OCI-LY7 (cell line): ENCODE results near the gene BICRAL. TPM values are rescaled to one million over a fixed set of nuclear protein-coding genes. Genes with fewer than 3 reads are reported as not detected.

Experiments
- BruUV-seq: library from RNA; stranded (reverse); fragments of 400-500 nt; replicated peaks from 2 replicates; lab custom pipeline; 2021; lab: Mats Ljungman, UMichigan
- CTCF ChIA-PET: fragments of 300-600 bp; sonication (Branson Sonifier 250); formaldehyde crosslinking; loops from one replicate; lab custom pipeline; 2022; ENCODE audit warnings: antibody characterized with exemption; ENCODE audit not compliant: unreplicated experiment; lab: Charles Lee
- POLR2A ChIA-PET: fragments of 300-600 bp; sonication (Branson Sonifier 250); formaldehyde crosslinking; loops from one replicate; lab custom pipeline; 2022; ENCODE audit warnings: antibody characterized with exemption; lab: Charles Lee
- DNase-seq: peaks from one replicate; pipeline ENCODE4 v3.0.0-alpha.2; 2015; ENCODE audit warnings: low spot score
- H2AFZ ChIP-seq: fragments of 200-600 bp; sonication (generic), shearing (Covaris generic); 2 replicates; pipeline ENCODE4 v1.6.1; 2014; ENCODE audit warnings: mild to moderate bottlenecking, antibody characterized with exemption, low read length, moderate library complexity
- H3K27ac ChIP-seq: fragments of 200-600 bp; sonication (generic); 2 replicates; pipeline ENCODE4 v1.5.1; 2014; ENCODE audit warnings: mixed run types, low read depth, mild to moderate bottlenecking, moderate library complexity, low read length, inconsistent platforms; ENCODE audit not compliant: poor library complexity, severe bottlenecking
- H3K36me3 ChIP-seq: fragments of 200-600 bp; sonication (generic); 2 replicates; pipeline ENCODE4 v1.6.1; 2014; ENCODE audit warnings: mild to moderate bottlenecking, antibody characterized with exemption, low read length, moderate library complexity, mixed read lengths; ENCODE audit not compliant: insufficient read depth
- H3K4me1 ChIP-seq: fragments of 200-600 bp; sonication (generic); 2 replicates; pipeline ENCODE4 v1.5.1; 2014; ENCODE audit warnings: mild to moderate bottlenecking, low read length; ENCODE audit not compliant: insufficient read depth, poor library complexity, severe bottlenecking
- H3K4me2 ChIP-seq: fragments of 200-600 bp; sonication (generic); 2 replicates; pipeline ENCODE4 v1.6.1; 2014; ENCODE audit warnings: mild to moderate bottlenecking, low read length
- H3K4me3 ChIP-seq: fragments of 200-600 bp; sonication (generic); 2 replicates; pipeline ENCODE4 v1.5.1; 2014; ENCODE audit warnings: mild to moderate bottlenecking, low read depth, low read length; ENCODE audit not compliant: poor library complexity, severe bottlenecking
- H3K79me2 ChIP-seq: fragments of 200-600 bp; sonication (generic); 2 replicates; pipeline ENCODE4 v1.6.1; 2016; ENCODE audit warnings: low read depth, mild to moderate bottlenecking, low read length, moderate library complexity, mixed read lengths; ENCODE audit not compliant: insufficient read depth
- H3K9me2 ChIP-seq: fragments of 200-600 bp; sonication (generic); 2 replicates; pipeline ENCODE4 v1.6.1; 2016; ENCODE audit warnings: mild to moderate bottlenecking, low read length, mixed read lengths; ENCODE audit not compliant: insufficient read depth
- H3K9me3 ChIP-seq: fragments of 200-600 bp; sonication (generic); 2 replicates; pipeline ENCODE4 v1.6.1; 2014; ENCODE audit warnings: mild to moderate bottlenecking, mixed run types, low read length, mixed read lengths
- H4K20me1 ChIP-seq: fragments of 200-600 bp; sonication (generic); 2 replicates; pipeline ENCODE4 v1.6.1; 2014; ENCODE audit warnings: mild to moderate bottlenecking, antibody characterized with exemption, low read length, moderate library complexity, mixed read lengths; ENCODE audit not compliant: insufficient read depth
- CTCF ChIP-seq: fragments of 200-600 bp; sonication (generic); conservative IDR thresholded peaks from 2 replicates; pipeline ENCODE4 v1.5.1; 2014; ENCODE audit warnings: mild to moderate bottlenecking, antibody characterized with exemption, low read length, moderate library complexity, mixed read lengths
- EZH2phosphoT487 ChIP-seq: fragments of 200-600 bp; sonication (generic); IDR thresholded peaks from 2 replicates; pipeline ENCODE4 v1.6.1; 2018; ENCODE audit warnings: low read depth, borderline replicate concordance, mild to moderate bottlenecking, mixed run types, antibody characterized with exemption, low read length, moderate library complexity, mixed read lengths
- intact Hi-C: fragments of 100-400 bp; cut with micrococcal nuclease; formaldehyde crosslinking; loops from one replicate; pipeline ENCODE4 v1.10.0; 2022; ENCODE audit not compliant: unreplicated experiment
- total RNA-seq, 2 experiments: library from RNA; depleted of rRNA in 1 of 2; stranded (reverse); fragments of >200 nt in 1 of 2; shearing (Covaris generic) in 1 of 2; gene quantifications; 2 replicates each; pipeline ENCODE4 v1.2.3, GENCODE V29; 2014 to 2022

BICRAL gene
- total RNA-seq, 2 experiments from 2014 or later, result 10.3 to 25.7 TPM

- H3K27ac ChIP-seq, result no peak overlapping the region
- TF ChIP-seq CTCF (no peak), EZH2phosphoT487 (no peak)
- no peak overlapping the region for H3K4me2 ChIP-seq
- H2AFZ ChIP-seq, result no peak overlapping the region
- peaks cover 74% of the 10 kb centered on the region for H3K36me3 ChIP-seq
- H3K9me2 ChIP-seq, result no peaks in the 10 kb centered on the region
- no peaks in the 10 kb centered on the region for H3K79me2 ChIP-seq
- no peaks in the 10 kb centered on the region for H3K9me3 ChIP-seq
- no peaks in the 10 kb centered on the region for H3K4me1 ChIP-seq
- ChIA-PET POLR2A (no interaction called here), CTCF (no interaction called here)
- no peak for DNase-seq
- no peaks in the 10 kb centered on the region for H4K20me1 ChIP-seq
- no TSS peak for BruUV-seq
- H3K4me3 ChIP-seq, result no peak overlapping the region
- intact Hi-C loops, result no loop called here
These were observed 78.6 kb downstream of the BICRAL start for GRCh38 chr6:42860481-42860880.

GRCh38 chr6:42864602-42865001 lies 82.8 kb downstream of the BICRAL start:
- H3K36me3 ChIP-seq, result peaks cover 82% of the 10 kb centered on the region
- POLR2A ChIA-PET, result interaction anchor here (1.0 kb wide), 1 partner anchor 65 kb away, joined by 3 read pairs; no protein-coding TSS in a partner anchor
- no peak overlapping the region for H3K27ac ChIP-seq

More at GRCh38 chr6:42864602-42865001, 82.8 kb downstream of the BICRAL start:
- no peak overlapping the region for H3K4me3 ChIP-seq
- no peaks in the 10 kb centered on the region for H3K9me3 ChIP-seq
- H2AFZ ChIP-seq, result no peak overlapping the region
- TF ChIP-seq CTCF (no peak), EZH2phosphoT487 (no peak)
- CTCF ChIA-PET, result no interaction called here
- H4K20me1 ChIP-seq, result no peaks in the 10 kb centered on the region
- no peak for DNase-seq
- H3K9me2 ChIP-seq, result no peaks in the 10 kb centered on the region
- intact Hi-C loops, result no loop called here
- H3K79me2 ChIP-seq, result no peaks in the 10 kb centered on the region
- H3K4me1 ChIP-seq, result no peaks in the 10 kb centered on the region
- BruUV-seq, result no TSS peak
- no peak overlapping the region for H3K4me2 ChIP-seq
